ENCODE measurements around the gene FBXL17. TPM values are rescaled to one million over a fixed set of nuclear protein-coding genes. Genes with fewer than 3 reads are reported as not detected.

FBXL17 gene
- total RNA-seq, 1 experiment from 2014 or later = 5.3 TPM

DNA sequence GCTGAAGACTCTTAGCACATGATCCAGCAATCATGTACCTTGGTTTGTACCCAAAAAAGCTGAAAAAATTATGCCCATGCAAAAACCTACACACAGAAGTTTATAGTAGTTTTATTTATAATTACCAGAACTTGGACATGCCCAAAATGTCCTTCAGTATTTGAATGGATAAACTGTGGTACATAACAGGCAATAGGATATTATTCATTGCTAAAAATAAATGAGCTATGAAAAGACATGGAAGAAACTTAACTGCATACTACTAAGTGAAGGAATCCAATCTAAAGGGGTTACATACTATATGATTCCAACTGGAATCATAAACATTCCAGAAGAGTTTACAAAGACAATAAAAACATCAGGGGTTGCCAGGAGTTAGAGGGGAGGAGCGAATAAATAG, 25.6 kb downstream of the FBXL17 start:
- no peak overlapping the region for H4K91ac ChIP-seq (ENCODE audit: insufficient read length, low read depth, low read length)
- Mint-ChIP-seq H3K9me3 (no peaks in the 10 kb centered on the region), H3K27ac (no peak overlapping the region), H3K4me3 (no peak overlapping the region), H3K36me3 (ENCODE audit: insufficient read depth in 1 of 3, low read depth in 3 of 3) (no peaks in the 10 kb centered on the region), H3K4me1 (0 out of 4 replicates have a peak, but pooled peaks cover 0 to under 1% of the 10 kb centered on the region in 2 experiments), H3K27me3 (ENCODE audit: low read depth) (no peaks in the 10 kb centered on the region)
- H2AK5ac ChIP-seq (ENCODE audit: insufficient read length, low read length) = no peak overlapping the region
- no peaks in the 10 kb centered on the region for H3K9me3 ChIP-seq (ENCODE audit: control insufficient read depth, low read depth, low read length)
- no peak overlapping the region for H2BK5ac ChIP-seq (ENCODE audit: insufficient read length, low read length)
- H4K20me1 ChIP-seq (ENCODE audit: control insufficient read depth, insufficient read depth, insufficient read length) = no peaks in the 10 kb centered on the region
- no peak overlapping the region for H3K9ac ChIP-seq (ENCODE audit: extremely low read depth, insufficient read length, low read length)
- TF ChIP-seq CTCF (conservative IDR thresholded peaks at IDR 0.05) = no peak
- DNase-seq = no peak
- no peak overlapping the region for H3T11ph ChIP-seq (ENCODE audit: low read length)
- no peak overlapping the region for H2BK15ac ChIP-seq (ENCODE audit: low read depth, low read length)
- no peak overlapping the region for H3K23ac ChIP-seq (ENCODE audit: insufficient read length, low read depth, low read length)
- H4K8ac ChIP-seq (replicated peaks; ENCODE audit: insufficient read length, low read depth, low read length) = no peak overlapping the region
- no peaks in the 10 kb centered on the region for H3K79me2 ChIP-seq (ENCODE audit: insufficient read depth, low read length)
- no peak overlapping the region for H2BK120ac ChIP-seq (ENCODE audit: low read depth, low read length, poor library complexity, severe bottlenecking)
- no peak overlapping the region for H2BK12ac ChIP-seq (ENCODE audit: insufficient read length, low read depth, low read length)
- H3K56ac ChIP-seq (ENCODE audit: insufficient read length, low read depth, low read length) = no peak overlapping the region
- H2AFZ ChIP-seq (ENCODE audit: low read length) = no peak overlapping the region
- H3K23me2 ChIP-seq (ENCODE audit: insufficient read length, low read depth, low read length, poor library complexity, severe bottlenecking) = no peaks in the 10 kb centered on the region
- no peak overlapping the region for H3K14ac ChIP-seq (ENCODE audit: insufficient read depth, low read length)
- no peak overlapping the region for H3K4ac ChIP-seq (ENCODE audit: low read depth, low read length)
- H2BK20ac ChIP-seq (ENCODE audit: low read depth, low read length, poor library complexity, severe bottlenecking) = no peak overlapping the region
- no peak overlapping the region for H4K5ac ChIP-seq (ENCODE audit: insufficient read length, low read depth, low read length)
- H3K27me3 ChIP-seq (ENCODE audit: insufficient read depth, low read length) = no peaks in the 10 kb centered on the region
- H3K18ac ChIP-seq (ENCODE audit: insufficient read length, low read depth, low read length) = no peak overlapping the region
- no peak overlapping the region for H3K4me2 ChIP-seq (ENCODE audit: insufficient read depth, insufficient read length, low read length)
- WGBS (ENCODE audit: extremely low coverage, insufficient read length, low lambda C conversion rate) = no CpG with 5 or more reads among the region's 1 CpG
- H3K27ac ChIP-seq (ENCODE audit: insufficient read length, low read depth, low read length) = no peak overlapping the region
- H3K79me1 ChIP-seq (ENCODE audit: insufficient read depth, low read depth, low read length, poor library complexity, severe bottlenecking) = no peaks in the 10 kb centered on the region
- H3K4me1 ChIP-seq (ENCODE audit: insufficient read depth, low read length) = no peaks in the 10 kb centered on the region
